ENCODE measurements around the gene SCD. TPM values are rescaled to one million over a fixed set of nuclear protein-coding genes. Genes with fewer than 3 reads are reported as not detected.

SCD gene
- total and polyA plus RNA-seq, 2 of the 13 experiments (the other 11 are each of a cell fraction or from before 2014, with no cell fraction given): 492 to 512 TPM

- TF ChIP-seq, protein P1, sequence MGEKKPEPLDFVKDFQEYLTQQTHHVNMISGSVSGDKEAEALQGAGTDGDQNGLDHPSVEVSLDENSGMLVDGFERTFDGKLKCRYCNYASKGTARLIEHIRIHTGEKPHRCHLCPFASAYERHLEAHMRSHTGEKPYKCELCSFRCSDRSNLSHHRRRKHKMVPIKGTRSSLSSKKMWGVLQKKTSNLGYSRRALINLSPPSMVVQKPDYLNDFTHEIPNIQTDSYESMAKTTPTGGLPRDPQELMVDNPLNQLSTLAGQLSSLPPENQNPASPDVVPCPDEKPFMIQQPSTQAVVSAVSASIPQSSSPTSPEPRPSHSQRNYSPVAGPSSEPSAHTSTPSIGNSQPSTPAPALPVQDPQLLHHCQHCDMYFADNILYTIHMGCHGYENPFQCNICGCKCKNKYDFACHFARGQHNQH (CRISPR knock-in tag; IDR thresholded peaks at IDR 0.05): peak; percentile 68
- TF ChIP-seq KDM3A (CRISPR knock-in tag; IDR thresholded peaks at IDR 0.05; ENCODE audit: low read depth) (no peak), MIXL1 (CRISPR knock-in tag; IDR thresholded peaks at IDR 0.05) (peak; percentile 59; the same call in 1 of the 2 replicates), MEIS2 (CRISPR knock-in tag; IDR thresholded peaks at IDR 0.05) (no peak; the same call in 1 of the 2 replicates), ATF5 (CRISPR knock-in tag; IDR thresholded peaks at IDR 0.05; ENCODE audit: low read depth) (no peak), TRIM22 (IDR thresholded peaks at IDR 0.05) (no peak), ZMAT3 (CRISPR knock-in tag; conservative IDR thresholded peaks at IDR 0.05) (peak; percentile 63; the same call in 1 of the 2 replicates), ZSCAN5A (CRISPR knock-in tag; IDR thresholded peaks at IDR 0.05; ENCODE audit: borderline replicate concordance) (no peak), NPAS2 (CRISPR knock-in tag; IDR thresholded peaks at IDR 0.05; ENCODE audit: borderline replicate concordance) (no peak), ZZZ3 (CRISPR knock-in tag; IDR thresholded peaks at IDR 0.05; ENCODE audit: borderline replicate concordance) (no peak), ZNF224 (CRISPR knock-in tag; IDR thresholded peaks at IDR 0.05) (no peak; the same call in 1 of the 2 replicates), SAP130 (CRISPR knock-in tag; IDR thresholded peaks at IDR 0.05; ENCODE audit: low read depth) (peak; percentile 81), MLX (CRISPR knock-in tag; IDR thresholded peaks at IDR 0.05) (0 out of 2 replicates have a peak, but pooled peaks have one; percentile 48), MXD3 (CRISPR knock-in tag; IDR thresholded peaks at IDR 0.05) (peak; percentile 70; the same call in 1 of the 2 replicates), MYNN (CRISPR knock-in tag; IDR thresholded peaks at IDR 0.05; ENCODE audit: low read depth) (peak; percentile 66; the same call in 1 of the 2 replicates), CERS6 (CRISPR knock-in tag; IDR thresholded peaks at IDR 0.05) (no peak), ZNF790 (CRISPR knock-in tag; IDR thresholded peaks at IDR 0.05; ENCODE audit: borderline replicate concordance) (no peak)
- TF ChIP-seq, protein P2, sequence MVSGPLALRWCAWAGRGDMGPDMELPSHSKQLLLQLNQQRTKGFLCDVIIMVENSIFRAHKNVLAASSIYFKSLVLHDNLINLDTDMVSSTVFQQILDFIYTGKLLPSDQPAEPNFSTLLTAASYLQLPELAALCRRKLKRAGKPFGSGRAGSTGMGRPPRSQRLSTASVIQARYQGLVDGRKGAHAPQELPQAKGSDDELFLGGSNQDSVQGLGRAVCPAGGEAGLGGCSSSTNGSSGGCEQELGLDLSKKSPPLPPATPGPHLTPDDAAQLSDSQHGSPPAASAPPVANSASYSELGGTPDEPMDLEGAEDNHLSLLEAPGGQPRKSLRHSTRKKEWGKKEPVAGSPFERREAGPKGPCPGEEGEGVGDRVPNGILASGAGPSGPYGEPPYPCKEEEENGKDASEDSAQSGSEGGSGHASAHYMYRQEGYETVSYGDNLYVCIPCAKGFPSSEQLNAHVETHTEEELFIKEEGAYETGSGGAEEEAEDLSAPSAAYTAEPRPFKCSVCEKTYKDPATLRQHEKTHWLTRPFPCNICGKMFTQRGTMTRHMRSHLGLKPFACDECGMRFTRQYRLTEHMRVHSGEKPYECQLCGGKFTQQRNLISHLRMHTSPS (CRISPR knock-in tag; IDR thresholded peaks at IDR 0.05; ENCODE audit: low read depth): no peak; the same call in 1 of the 2 replicates
Observed at GRCh38 chr10:100373298-100374199, 26.5 kb downstream of the SCD start (continued).
